GM12872 (cell line): ENCODE data around the gene RNF39.

Source experiments
- TF ChIP-seq, protein P1 (sequence below): IDR thresholded peaks from 3 replicates; pipeline ENCODE4 v1.5.1; 2011; ENCODE audit warnings: low read depth, mild to moderate bottlenecking, low read length, moderate library complexity; ENCODE audit not compliant: insufficient read depth

Gene RNF39

DNA sequence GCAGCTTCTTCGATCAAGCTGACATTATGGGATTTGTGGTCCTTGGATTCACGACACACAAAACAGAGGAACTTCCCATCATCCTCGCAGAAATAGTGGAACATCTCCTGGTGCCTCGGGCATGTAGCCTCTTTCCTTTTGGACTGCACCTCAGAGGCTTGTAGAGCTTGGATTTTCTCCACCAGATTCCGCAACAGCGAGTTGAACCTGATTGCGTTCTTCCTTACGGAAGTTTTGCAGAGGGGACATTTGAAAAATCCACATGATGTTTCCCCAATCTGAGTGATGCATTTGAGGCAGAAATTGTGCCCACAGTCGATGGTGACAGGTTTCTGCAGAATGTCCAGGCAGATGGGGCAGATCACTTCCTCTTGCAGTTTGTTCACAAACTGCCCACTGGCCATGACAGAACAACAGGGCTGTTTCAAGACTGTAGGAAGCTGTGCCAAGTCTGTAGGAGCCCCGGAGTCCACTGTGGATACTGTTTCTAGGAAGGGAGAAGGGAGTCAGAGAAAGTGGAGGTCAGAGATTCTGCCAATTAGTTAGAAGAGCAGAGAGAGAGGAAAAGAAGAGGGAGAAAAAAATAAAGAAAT, 36.9 kb upstream of the RNF39 start:
- TF ChIP-seq, protein P1, sequence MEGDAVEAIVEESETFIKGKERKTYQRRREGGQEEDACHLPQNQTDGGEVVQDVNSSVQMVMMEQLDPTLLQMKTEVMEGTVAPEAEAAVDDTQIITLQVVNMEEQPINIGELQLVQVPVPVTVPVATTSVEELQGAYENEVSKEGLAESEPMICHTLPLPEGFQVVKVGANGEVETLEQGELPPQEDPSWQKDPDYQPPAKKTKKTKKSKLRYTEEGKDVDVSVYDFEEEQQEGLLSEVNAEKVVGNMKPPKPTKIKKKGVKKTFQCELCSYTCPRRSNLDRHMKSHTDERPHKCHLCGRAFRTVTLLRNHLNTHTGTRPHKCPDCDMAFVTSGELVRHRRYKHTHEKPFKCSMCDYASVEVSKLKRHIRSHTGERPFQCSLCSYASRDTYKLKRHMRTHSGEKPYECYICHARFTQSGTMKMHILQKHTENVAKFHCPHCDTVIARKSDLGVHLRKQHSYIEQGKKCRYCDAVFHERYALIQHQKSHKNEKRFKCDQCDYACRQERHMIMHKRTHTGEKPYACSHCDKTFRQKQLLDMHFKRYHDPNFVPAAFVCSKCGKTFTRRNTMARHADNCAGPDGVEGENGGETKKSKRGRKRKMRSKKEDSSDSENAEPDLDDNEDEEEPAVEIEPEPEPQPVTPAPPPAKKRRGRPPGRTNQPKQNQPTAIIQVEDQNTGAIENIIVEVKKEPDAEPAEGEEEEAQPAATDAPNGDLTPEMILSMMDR, result no peak

DNA sequence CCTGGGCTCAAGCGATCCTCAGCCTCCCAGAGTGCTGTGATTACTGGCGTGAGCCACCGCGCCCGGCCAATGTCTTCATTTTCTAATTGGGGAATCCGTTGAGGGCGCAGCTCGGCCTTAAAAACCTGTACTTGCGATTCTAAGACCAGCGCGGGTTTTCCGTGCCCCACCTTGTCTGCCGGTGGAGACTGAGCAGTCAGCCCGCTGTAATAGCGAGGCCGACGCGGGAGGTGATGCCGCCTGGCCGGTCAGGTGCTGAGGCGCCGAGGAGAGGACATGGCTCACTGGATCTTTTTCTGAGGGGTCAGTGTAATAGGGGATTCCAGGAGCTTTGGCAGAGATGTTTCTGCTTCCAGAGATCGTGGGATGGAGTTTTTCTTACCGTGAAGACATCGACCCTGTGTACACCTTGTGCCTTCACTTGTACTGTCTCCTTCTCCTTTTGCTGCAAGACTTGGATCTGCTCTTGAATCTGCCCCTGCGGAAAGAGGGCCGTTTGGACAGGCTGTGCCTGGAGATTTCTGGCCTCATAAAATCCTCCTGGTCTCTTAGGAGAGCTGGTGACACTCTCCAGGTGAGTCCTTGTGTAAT, 35.8 kb upstream of the RNF39 start:
- TF ChIP-seq, protein P1, result no peak

DNA sequence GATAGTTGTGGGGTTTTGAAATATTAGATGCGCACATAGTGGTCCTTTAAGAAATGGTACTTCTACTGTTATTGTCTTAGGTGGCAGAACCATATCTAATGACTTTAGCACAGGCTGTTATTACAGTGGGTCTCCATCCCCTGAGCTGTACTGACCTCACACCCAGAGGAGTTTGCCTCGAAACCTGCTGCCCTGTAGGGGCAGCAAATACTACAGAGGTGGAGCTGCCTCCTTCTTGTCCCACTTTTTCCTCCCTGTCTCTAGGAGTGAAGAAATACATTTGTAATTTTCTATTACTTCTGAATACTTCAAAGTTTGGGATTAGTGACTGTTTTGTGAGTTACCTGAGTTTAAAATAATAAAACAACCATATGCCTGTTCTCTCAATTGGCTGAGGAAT, 29.1 kb upstream of the RNF39 start:
- TF ChIP-seq, protein P1, result peak; percentile 19; the same call in 1 of the 3 replicates

DNA sequence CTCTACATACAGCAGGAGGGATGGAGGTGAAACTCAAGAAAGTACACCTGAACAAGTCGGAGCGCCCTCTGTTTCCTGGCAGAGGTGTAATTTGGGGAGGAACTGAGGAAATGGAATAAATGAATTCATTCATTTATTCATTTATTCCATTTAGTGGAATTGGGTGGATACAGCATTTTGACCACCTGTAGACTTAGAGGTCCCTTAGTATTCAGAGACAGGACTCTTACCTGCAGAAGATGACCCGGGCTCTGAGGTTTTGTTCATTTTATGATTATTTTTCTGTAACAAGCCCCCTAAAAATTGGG, 28.3 kb upstream of the RNF39 start:
- TF ChIP-seq, protein P1, result no peak

DNA sequence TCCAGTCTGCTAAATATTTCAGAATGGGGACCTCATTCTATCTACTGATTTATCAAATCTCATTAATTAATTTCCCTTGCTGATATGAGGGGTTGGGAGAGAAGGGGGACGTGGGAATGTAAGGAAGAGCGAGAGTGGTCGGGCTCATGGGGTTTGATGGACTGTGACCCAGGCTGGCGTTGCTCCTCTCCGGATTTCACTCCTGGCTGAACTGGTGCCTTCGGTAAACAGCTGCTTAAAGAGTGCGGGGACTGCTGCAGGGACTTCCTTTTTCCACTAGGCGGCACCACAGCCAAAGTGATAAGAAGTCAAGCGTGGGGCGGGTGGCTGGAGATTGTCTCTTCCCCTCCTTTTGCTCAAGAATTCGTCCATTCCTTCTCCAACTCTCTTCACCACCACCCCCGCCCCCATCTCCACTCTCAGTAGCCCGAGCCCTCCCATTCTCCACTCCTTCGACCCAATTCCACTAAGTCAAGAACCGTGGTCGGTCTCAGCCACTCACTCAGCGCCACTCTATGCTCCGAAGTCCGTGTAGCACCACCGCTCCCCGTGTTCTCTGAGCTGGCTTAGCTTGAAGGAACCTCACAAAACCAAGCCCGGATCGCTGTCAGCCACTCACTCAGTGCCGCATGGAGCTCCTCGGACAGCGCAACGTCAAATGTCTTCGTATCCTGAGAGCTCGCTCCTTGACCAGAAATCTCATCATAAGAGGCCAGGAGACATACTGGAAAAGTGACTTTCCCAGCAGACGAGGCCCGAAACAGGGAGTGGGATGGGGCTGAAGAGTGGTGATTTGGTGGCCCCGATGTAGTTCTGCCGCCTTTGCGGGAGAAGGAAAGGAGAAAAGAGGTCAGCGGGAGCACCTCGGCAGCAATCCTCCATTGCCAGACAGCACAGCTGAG, 27.7 kb upstream of the RNF39 start:
- TF ChIP-seq, protein P1, result peak; percentile 98

DNA sequence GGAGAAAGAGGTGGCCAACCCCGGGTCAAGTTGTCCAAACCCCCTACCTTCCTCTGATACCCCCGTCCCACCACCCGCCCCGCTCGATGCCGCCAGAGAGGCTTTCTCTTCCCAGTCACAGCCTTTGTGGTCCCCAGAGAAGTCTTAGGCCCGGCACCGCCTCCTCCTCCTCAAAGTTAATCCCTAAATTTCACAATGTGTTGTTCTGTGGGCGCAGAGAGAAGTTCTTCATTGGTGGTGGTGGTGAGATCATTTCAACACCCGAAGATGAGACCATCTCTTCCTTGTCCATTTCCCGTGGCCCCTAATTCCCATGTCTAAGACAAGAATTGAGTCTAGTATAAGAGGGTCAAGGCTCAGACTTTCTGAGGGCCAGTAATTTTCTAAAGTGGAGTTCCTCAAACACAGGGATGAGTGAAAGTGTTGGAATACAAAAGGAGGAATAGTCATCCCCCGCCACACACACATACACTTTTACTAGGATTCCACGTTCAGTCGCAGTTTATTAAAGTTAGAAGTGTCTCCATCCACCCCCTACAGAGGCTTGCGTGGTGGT, 26.9 kb upstream of the RNF39 start:
- TF ChIP-seq, protein P1, result no peak
